Spleen (tissue), 7 donors: ENCODE data around the gene UBAP2L.

Source experiments
- POLR2AphosphoS5 ChIP-seq, 3 donors: sonication (generic); formaldehyde crosslinking; IDR thresholded peaks; one replicate each; pipeline ENCODE4 v1.5.1; 2017; ENCODE audit warnings: antibody characterized with exemption in 3 of 3
- TF ChIP-seq, protein P1 (sequence below), 11 experiments: fragments of 200-600 bp in 7 of 11; fragments of 450-650 bp in 4 of 11; sonication (generic) in 4 of 11; IDR thresholded peaks in 8 of 11; conservative IDR thresholded peaks in 3 of 11; 1 replicate in 7 of 11; 2 replicates in 4 of 11; pipeline versions ENCODE4 v1.4.0 to v1.8.0; 2016 to 2021; ENCODE audit warnings: antibody characterized with exemption in 11 of 11, inconsistent platforms in 4 of 11, mild to moderate bottlenecking in 1 of 11
- donor health status: DM: no; HTN: no; CAD: no; lungs with moderate emphysema.
- donor health status: DM: no; HTN: no; CAD: no.
- donor health status: DM: no; HTN: no; CAD: no.

DNA sequence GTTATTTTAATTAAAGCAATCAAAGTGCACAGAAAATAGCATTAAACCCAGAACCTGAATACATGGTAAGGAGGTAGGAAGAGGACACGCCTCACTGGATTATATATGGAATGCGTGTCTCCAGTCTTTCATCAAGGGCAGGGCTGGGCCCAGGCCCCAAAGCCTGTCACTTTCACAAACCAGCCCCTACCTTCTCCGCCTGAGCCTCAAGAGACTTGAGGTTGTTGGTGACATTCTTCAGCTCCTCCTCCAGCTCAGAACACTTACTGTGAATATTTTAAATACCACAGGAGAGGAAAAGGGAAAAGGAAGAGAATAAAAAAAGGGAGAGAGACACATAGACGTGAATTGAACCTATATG, 49.6 kb upstream of the UBAP2L start:
- TF ChIP-seq, protein P1, sequence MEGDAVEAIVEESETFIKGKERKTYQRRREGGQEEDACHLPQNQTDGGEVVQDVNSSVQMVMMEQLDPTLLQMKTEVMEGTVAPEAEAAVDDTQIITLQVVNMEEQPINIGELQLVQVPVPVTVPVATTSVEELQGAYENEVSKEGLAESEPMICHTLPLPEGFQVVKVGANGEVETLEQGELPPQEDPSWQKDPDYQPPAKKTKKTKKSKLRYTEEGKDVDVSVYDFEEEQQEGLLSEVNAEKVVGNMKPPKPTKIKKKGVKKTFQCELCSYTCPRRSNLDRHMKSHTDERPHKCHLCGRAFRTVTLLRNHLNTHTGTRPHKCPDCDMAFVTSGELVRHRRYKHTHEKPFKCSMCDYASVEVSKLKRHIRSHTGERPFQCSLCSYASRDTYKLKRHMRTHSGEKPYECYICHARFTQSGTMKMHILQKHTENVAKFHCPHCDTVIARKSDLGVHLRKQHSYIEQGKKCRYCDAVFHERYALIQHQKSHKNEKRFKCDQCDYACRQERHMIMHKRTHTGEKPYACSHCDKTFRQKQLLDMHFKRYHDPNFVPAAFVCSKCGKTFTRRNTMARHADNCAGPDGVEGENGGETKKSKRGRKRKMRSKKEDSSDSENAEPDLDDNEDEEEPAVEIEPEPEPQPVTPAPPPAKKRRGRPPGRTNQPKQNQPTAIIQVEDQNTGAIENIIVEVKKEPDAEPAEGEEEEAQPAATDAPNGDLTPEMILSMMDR (IDR thresholded peaks at IDR 0.05 in 8 of 11, conservative IDR thresholded peaks at IDR 0.05 in 3 of 11), result no peak
- TF ChIP-seq POLR2AphosphoS5 (IDR thresholded peaks at IDR 0.05), result no peak
